ENCODE data around the gene SLC46A3.
A peak's percentile ranks its signal among the peaks of the same experiment; 100 is the strongest.
"Not testable (repeated sequence)": the region's sequence is repeated elsewhere in the genome, so short reads cannot be mapped to it uniquely, and the experiment has no call there.

SLC46A3 gene

DNA sequence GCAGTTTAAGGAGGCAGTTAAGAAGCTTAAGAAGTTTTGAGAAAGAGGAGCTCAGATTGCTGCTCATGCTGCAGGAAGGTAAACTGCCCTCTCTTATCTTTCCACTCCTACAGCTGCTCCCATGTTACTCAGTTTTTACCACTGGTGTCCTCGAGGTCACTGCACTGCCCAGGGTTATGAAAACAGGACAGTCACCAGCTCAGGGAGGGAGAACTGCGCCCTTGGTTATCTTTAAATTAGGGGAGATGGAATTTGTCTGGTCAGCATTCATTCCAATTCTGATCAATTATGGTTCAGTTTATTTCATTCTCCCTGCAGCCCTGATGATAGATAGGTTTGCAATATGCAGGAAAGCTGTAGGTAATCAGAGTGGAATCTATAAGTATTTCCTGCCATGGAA is 10.8 kb upstream of the SLC46A3 start:
- DNase-seq = no peak

DNA sequence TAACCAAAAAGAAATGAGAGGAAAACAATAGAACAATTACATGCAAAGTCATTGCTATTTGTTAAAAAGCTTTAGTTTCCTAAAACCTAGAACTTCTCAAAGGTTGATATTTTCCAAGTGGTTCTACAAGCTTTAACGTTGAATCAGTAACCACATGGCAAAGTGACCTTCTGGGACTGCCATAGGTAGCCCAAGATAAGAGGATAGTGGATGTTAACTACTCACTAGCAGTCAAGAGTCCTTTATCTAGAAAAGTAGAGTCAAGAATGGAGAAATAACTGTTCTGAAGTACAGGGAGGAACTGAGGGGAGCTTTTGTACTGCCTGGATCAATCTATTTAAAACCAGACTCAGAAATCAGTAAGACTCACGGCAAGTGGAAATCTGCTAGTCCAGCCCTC is 9.9 kb upstream of the SLC46A3 start:
- no peak for DNase-seq

DNA sequence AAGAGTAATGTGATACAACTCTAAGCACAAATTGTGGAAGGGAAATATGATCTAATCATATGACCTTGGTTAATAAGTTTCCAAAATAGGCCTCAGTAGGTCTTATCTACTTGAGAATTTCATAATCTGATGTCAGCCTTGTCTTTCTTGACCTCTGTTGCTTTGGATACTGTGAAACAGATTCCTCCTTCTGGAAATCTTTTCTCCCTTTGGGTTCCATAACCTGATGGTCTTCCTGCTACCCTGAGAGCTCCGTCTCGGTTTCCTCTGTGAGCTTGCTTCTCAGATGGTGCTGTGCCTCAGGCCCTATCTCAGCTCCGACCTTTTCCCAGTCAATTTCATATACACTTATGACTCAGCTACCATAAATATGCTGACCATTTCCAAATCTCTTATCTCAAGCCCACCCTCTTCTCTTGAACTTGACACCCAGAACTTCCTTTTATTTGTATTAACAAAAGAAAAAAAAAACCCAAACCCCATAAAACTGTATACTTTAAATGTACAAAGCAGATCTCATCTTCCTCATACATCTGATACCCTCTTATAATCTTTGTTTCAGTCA is 6.4 kb upstream of the SLC46A3 start:
- no peak for DNase-seq

DNA sequence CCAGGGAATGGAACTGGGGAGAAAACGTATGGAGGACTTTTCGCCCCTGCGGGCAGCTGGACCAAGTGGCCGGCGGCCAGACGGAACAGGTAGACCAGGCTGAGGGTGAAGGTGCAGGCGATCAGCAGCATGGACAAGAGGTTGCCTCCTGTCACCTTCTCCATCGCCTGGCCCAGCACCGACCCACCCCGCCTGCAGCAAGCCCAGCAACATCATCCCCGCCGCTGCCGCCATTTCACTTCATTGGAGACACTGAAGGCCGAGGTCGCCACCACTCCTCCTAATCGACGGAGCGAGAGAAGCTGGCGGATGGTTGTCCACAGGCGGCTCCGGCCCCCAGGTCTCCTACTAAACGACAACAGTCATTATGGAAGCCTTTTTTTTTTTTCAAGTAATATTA is 5.0 kb upstream of the SLC46A3 start:
- DNase-seq = no peak

DNA sequence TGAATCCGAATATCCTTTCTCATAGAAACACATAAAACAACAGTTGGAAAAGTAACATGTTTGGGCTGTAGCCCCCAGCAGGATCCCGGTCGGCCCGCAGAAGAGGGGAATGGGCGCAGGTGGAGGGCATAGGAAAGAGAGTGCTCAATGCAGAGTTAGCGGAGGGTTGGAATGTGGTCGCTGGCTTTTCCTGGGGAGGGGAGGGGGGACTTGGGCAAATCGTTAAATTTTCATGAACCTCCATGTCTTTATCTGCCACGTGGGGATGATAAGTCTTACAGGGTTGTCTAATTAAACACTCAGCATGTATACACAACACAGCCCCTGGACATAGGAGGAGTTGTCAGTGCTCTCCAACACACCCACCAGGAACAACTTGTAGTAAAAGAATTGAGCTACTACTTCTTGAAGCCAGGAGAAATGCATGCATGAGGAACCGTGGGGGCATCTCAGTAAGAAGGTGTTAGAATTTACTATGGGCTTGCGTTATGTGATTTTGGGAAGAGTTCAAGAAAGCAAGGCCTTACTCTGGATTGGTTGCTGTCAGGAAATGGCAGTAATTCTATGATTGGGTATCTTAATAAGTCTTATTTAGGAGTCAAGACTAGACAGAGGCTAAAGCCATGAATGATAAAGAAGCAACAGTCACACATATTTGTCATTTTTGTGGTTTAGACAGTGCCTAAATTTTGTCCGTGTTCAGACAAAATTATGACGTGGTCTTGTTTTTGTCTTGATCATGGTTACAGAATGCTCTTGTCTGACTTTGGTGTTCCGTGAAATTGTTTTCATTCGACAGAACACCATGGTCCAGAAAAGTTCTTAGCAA is 671 bp upstream of the SLC46A3 start:
- DNase-seq = no peak

DNA sequence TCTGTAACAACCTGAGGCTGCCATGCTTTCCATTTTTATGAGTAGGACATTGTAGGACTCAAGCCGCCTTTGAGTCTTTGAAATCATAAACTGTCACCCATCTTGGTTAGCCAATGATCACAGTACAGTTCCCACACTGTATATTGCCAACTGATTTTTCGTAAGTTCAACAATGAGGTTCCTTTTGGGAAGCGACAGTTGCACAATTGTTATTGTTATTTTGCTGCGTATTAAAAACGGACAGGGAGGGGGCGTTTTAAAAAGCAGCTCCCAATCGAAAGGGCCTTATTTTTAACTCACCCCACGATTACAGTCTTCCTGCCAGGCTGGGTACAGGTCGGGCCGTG is 601 bp downstream of the SLC46A3 start:
- DNase-seq = no peak

DNA sequence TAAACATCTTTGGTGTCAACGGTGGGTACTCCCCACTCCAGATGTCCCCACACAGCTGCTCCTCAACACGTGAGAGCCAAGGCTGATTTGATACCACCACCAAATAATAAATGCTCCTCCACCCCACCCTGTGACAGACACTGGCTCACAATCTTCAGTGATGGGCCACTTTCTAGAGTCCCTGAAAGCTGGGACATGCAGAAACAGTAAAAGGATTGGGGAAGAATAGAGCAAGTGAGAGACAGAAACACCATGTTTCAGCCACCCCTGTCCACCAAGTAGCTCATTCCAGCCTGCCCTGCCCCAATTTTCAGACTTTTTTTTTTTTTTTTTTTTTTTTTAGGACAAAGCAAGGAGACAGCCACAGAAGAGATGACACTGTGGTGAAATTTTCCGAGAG is 1.6 kb downstream of the SLC46A3 start:
- DNase-seq = no peak

DNA sequence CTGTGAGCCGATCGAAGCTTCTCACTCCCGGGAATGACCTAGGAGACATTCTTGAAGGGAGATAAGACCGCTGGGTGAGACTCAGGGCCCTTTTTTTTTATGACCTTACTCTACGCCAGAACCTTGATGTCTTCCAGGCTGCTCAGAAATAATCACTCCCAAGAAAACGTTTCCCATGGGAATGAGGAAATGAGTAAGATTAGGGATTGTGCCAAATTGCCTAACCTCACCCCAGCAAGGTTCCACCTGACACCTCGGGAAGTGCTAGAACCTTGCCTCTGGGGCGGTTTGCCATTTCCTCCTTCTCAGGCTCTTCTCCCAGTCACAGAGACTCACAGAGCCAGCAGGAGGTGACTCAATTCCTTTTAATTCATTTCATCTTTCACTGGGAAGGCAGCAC is 2.3 kb downstream of the SLC46A3 start:
- no peak for DNase-seq

DNA sequence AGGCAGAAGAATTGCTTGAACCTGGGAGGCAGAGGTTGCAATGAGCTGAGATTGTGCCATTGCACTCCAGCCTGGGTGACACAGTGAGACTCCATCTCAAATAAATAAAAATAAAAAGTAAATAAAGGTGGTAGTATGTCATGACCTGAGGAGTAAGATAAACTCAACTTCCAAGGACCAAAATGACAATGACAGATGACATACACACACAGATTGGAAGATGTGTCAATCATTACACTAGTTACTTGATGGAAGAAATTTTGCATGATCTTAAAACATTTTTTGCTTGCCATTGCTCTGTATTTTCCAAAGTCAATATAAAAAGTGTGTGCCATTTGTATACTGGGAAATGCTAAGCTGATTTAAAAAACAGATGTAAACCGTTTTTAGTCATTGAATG is 4.1 kb downstream of the SLC46A3 start:
- no peak for DNase-seq

DNA sequence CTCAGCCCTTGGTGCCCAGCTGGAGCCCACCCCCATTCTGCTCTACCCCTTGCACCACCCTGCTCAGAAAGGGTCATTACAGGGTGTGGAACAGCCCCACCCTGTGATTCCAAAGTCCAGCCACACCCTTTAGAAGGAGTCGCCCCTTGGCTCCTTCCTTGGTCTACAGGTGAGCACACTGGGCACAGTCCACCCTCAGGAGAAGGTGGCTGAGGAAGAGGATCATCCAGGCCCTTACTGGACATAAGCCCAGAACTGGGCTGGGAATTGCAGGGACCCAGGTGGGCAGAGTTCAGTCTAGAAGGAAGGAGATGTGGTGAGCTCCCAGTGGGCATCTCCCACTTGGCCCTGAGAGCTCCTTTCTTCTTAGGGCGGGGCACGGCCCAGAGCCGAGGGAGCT is 8.6 kb downstream of the SLC46A3 start:
- no peak for DNase-seq

DNA sequence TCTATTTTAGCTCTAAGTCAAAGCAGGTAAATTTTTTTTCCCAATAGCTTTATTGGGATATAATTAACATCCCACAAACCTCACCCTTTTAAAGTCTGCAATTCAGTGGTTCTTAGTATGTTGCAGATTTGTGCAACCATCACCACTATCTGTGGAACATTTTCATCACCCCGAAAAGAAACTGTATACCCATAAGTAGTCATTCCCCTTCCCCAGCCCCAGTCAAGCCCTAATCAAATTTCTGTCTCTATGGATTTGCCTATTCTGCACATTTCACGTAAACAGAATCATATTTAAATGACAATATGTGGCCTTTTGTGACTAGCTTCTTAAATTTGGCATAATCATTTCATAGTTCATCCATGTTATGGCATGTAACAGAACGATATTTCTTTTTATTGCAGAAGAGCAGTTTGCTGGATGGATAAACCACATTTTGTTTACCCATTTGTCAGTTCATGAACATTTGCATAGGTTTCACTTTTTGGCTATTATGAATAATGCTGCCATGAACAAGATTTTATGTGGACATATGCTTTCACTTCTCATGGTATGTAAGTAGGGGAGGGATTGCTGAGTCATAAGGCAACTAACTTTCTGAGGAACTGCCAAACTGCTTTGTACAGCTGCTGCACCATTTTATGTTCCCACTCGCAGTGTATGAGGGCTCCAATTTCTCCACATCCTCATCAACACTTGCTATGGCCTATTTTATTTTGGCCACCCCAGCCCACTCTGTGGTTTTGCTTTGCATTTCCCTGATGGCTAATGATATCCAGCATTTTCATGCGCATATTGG is 10.9 kb downstream of the SLC46A3 start:
- DNase-seq = no peak

DNA sequence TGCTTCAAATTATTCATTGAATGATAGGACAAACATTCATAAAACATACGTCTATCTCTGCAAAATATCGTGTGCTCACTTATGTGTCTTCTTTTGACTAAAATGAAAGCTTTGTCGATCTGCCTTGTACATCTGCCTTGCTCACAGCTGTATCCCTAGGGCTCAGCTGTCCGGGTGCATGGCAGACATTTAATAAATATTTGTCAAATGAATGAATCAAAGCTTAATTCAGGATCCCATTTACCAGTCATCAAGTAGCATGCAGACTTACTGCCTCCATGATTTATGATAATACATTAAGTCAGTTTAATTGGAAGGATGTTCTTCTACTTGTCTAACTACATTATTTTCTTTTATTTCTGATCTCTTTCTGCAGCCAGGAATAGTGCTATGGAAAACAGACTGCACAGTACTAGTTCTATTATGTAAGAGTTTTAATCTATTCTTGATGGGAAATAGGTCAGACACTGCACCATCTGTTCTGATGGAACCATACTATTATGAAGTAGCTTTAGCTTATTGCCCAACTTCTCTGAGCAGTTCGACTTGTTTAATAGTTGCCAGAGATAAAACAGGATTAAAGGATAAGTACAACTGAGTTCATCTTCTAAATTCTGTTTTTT is 13.2 kb downstream of the SLC46A3 start:
- peak; percentile 76 for DNase-seq

DNA sequence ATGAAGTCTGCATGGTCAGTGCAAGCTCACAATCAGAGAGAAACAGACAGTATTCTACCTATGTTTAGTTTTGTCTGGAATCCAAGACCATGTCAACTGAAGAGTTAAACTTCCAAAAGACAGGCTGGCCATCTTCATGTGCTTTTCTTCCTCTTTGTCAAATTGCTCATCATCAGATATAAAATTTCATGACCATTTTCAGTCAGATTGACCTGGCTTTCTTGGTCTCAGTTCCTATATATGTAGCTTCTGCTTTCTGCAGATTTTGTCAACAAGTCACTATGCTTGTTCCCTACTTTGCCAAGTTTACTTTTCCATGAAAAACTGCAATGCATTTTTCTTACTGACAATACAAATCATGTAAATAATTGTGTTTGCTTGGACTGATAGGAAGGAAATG is 13.9 kb downstream of the SLC46A3 start:
- DNase-seq = no peak

DNA sequence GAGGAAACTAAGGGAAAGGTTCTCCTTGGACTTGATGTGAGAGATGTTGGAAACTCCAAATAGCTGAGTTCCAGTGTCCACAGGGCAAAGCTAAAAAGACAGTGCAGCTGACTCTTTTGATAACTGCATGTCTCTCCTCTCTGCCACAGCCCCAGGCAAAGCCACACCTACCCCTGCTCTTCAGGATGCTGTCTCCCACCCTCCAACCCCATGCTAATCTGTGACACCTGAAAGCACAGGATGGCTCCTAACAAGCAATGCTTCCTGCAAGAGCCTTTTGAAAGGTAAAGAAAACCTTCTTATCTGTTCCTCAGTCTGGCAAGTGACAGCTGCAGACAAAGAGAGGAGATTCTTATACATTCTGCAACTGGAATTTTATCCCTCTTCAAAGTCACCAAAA is 14.5 kb downstream of the SLC46A3 start:
- no peak for DNase-seq

DNA sequence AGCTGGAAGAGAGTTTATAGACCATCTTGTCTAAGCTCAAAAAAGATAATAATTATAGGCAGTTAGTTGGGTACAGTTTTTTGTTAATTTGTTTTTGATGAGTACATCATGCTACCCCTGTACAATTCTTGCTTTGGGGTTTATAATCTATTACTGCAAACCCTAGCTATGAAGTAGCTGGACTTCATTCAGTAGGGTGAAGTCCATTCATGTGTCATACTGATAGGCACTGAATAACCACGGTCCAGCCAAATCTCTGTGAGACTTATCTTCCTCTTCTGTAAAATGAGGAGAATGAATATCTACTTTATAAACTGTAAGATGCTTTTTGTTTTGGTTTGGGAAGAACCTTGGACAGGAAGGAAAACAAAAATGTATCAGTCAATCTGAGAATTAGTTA is 19.5 kb downstream of the SLC46A3 start:
- no peak for DNase-seq

DNA sequence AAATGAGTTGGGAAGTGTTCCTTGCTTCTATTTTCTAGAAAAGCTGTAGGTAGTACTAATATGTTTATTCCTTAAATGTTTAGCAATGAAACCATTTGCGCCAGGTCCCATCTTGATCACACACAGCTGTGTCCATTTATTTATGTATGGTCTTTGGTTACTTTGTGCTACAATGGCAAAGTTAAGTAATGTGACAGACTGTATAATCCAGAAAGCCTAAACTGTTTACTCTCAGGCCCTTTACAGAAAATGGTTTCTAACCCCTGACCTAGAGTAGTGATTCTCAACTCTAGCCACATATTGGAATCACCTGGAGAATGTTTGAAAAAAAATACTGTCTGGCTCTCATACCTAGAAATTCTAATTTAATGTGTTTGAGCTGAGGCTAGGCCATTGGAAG is 21.3 kb downstream of the SLC46A3 start:
- DNase-seq = no peak

DNA sequence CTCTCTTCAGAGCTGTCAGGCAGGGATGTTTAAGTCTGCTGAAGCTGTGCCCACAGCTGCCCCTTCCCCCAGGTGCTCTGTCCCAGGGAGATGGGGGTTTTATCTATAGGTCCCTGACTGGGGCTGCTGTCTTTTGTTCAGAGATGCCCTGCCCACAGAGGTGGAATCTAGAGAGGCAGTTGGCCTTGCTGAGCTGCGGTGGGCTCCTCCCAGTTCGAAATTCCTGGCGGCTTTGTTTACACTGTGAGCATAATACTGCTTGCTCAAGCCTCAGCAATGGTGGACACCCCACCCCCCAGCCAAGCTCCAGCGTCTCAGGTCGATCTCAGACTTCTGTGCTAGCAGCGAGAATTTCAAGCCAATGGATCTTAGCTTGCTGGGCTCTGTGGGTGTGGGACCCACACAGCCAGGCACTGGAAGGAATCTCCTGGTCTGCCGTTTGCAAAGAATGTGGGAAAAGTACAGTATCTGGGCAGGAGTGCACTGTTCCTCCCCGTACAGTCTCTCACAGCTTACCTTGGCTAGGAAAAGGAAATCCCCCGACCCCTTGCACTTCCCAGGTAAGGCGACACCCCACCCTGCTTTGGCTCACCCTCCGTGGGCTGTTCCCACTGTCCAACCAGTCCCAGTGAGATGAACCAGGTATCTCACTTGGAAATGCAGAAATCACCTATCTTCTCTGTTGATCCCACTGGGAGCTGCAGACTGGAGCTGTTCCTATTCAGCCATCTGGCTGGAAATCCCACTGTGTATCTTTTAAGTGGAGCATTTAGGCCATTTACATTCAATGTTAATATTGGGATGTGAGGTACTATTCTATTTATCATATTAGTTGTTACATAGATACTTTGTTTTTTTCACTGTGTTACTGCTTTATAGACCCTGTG is 24.9 kb downstream of the SLC46A3 start:
- not testable (repeated sequence) for DNase-seq

DNA sequence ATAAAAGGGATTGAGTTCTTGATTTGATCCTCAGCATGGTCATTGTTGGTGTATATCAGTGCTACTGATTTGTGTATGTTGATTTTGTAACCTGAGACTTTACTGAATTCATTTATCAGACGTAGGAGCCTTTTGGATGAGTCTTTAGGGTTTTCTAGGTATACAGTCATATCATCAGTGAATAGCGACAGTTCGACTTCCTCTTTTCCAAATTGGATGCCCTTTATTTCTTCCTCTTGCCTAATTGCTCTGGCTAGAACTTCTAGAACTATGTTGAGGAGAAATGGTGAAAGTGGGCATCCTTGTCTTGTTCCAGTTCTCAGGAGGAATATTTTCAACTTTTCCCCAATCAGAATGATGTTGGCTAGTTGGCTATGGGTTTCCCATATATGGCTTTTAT is 32.9 kb downstream of the SLC46A3 start:
- no peak for DNase-seq

DNA sequence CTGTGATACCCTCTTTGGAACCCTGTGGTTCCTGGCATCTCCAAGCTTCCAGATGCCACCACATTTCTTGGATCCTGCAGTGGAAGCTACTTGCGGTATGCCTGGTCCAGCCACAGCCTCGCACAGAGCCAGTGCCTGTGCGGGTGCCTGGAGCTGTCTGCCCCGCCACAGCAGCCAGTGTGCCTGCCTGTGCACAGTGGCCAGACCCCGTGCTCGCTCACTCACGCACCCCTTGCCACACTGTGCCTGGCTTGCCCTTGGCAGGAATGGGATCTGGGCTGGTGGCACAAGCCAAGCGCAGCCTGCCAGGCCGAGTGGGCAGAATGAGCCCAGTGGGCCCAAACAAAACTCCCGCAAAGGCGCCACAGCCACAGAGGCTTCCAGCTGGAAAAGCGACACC is 33.7 kb downstream of the SLC46A3 start:
- DNase-seq = no peak

DNA sequence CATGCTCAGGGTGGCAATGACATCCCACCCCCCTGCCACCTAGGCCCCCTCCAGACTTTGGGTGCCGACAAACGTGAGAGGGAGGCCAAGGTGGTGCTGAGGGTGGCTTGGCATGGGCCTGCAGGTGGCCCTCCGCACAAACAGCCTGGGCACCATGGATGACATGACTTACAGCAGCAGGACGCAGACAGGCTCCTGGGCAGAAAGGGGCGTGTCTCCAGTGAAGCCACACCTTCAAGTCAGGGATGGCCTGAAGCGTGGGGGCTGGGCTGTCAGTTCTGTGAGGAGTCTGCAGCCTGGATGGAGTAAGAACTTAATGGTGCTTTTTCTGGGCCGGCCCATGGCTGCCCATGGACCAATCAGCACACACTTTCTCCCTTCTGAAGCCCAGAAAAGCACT is 34.5 kb downstream of the SLC46A3 start:
- DNase-seq = no peak

DNA sequence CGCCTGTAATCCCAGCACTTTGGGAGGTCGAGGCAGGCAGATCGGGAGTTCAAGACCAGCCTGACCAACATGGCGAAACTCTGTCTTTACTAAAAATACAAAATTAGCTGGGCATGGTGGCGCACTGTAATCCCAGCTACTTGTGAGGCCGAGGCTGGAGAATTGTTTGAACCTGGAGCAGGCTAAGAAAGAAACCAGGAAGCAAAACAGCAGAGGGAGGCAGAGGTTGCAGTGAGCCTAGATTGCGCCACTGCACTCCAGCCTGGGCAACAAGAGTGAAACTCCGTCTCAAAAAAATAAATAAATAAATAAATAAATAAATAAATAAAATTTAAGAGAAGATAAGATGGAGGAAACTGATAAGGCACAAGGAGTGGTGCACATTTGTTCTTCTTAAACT is 35.6 kb downstream of the SLC46A3 start:
- not testable (repeated sequence) for DNase-seq

DNA sequence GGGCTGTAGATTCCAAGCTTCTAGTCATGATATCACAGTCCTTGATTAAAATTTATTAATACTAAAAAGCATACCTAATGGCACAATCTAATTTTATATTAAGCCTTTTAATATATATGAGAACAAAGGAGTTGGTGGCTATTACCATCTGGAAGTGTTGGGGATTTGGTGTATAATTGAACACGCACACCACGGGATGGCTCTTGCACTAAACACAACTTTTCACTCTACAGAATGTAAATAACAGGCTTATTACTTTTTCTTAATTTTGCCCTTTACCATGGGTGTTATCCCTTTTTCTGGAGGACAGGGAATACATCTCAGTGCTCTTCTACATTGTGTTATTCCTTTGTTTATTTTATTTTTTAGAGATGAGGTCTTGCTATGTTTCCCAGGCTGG is 38.2 kb downstream of the SLC46A3 start:
- DNase-seq = no peak

DNA sequence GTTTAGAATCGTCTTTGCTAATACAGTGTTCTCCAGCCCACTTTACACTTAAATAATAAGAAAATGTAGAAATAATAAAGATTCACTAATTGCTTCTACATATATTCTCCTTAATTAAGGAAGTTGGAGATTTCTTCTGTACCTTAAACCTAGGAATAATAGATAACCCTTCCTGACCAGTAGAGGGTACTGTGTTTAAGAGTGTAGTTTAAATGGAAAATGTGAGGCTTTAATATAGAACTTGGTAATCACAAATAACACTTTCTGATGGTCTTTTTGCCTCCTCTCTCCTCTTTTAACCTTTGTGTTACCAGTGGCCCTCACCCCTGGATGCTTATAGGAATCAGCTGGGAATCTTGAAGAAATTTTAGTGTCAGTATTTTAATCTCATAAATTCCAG is 39.1 kb downstream of the SLC46A3 start:
- no peak for DNase-seq
